Measurements from ENCODE around the gene PTGER2.

DNA sequence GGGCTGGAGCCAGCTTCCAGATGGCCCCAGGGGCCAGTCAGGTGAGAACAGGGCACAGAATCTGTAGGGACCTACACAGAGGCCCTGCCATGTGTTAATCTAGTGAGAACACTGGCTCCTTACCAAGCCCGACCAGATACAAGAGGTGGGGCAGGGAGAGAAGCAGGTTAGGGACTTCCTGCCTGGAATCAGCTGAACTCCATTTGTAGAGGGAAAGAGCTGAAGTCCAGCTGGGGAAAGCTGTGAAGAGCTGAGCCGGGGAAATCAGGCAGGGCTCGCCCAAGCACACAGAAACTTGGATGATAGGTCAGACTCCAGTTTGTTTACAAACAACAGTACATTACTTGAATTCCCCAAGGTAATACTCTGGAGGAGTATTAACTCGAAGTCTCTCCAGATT, 46.7 kb downstream of the PTGER2 start:
- no peak for TF ChIP-seq POLR2A (IDR thresholded peaks at IDR 0.05)
- no peak for TF ChIP-seq CTCF (IDR thresholded peaks at IDR 0.05)
